HL-60 (cell line): ENCODE measurements around the gene RAB21.

ENCODE experiments used
- DNase-seq, 2 experiments: peaks; one replicate each; pipeline ENCODE4 v3.0.0-alpha.2; 2010 to 2020; ENCODE audit warnings: low read depth in 1 of 2, low spot score in 1 of 2
- H3K27ac ChIP-seq: fragments of 250-450 bp; sonication (Bioruptor Pico); replicated peaks from 2 replicates; pipeline ENCODE4 v1.5.1; 2020; ENCODE audit warnings: mild to moderate bottlenecking, moderate library complexity
- H3K27me3 ChIP-seq: fragments of 250-450 bp; sonication (Bioruptor Pico); 2 replicates; pipeline ENCODE4 v1.5.1; 2021; ENCODE audit warnings: mild to moderate bottlenecking, moderate library complexity; ENCODE audit not compliant: insufficient read depth, poor library complexity, severe bottlenecking
- H3K4me3 ChIP-seq: replicated peaks from 2 replicates; pipeline ENCODE4 v1.5.1; 2011; ENCODE audit warnings: mild to moderate bottlenecking, control low read depth, low read length; ENCODE audit not compliant: insufficient read depth
- GABPA ChIP-seq: IDR thresholded peaks from 2 replicates; pipeline ENCODE4 v1.6.1; 2012; ENCODE audit warnings: low read depth
- POLR2AphosphoS5 ChIP-seq: IDR thresholded peaks from 2 replicates; pipeline ENCODE4 v1.6.1; 2012; ENCODE audit warnings: low read depth
- SPI1 ChIP-seq: IDR thresholded peaks from 2 replicates; pipeline ENCODE4 v1.6.1; 2012; ENCODE audit warnings: low read depth, mild to moderate bottlenecking, borderline replicate concordance
- TF ChIP-seq, protein P1 (sequence below): IDR thresholded peaks from 2 replicates; pipeline ENCODE4 v1.6.1; 2012; ENCODE audit warnings: low read depth; ENCODE audit not compliant: insufficient replicate concordance
- TF ChIP-seq, protein P2 (sequence below): IDR thresholded peaks from one replicate; pipeline ENCODE4 v1.5.1; 2011; ENCODE audit warnings: low read length, control low read depth, inconsistent platforms; ENCODE audit not compliant: insufficient read depth

Gene RAB21

DNA sequence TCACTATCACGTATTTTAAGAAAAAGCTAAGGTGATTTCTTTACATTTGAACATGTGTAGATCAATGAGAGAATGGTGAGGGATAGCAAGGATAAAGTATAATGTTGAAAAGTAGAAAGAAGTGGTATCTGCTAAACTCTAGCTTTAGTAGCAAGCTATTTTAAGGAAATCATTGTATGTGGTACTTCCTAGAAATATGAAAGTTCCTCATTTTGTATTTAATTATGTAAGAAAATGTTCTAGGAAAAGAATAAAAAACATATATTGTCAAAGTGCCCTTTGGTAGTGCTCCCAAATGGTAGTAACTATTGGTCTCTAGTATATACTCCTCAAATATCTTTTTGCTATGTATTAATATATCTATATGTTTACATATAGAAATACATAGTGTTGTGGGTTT lies 35.7 kb downstream of the RAB21 start:
- DNase-seq = no peak
- TF ChIP-seq SPI1 = peak; percentile 5; the same call in 1 of the 2 replicates
- TF ChIP-seq, protein P1, sequence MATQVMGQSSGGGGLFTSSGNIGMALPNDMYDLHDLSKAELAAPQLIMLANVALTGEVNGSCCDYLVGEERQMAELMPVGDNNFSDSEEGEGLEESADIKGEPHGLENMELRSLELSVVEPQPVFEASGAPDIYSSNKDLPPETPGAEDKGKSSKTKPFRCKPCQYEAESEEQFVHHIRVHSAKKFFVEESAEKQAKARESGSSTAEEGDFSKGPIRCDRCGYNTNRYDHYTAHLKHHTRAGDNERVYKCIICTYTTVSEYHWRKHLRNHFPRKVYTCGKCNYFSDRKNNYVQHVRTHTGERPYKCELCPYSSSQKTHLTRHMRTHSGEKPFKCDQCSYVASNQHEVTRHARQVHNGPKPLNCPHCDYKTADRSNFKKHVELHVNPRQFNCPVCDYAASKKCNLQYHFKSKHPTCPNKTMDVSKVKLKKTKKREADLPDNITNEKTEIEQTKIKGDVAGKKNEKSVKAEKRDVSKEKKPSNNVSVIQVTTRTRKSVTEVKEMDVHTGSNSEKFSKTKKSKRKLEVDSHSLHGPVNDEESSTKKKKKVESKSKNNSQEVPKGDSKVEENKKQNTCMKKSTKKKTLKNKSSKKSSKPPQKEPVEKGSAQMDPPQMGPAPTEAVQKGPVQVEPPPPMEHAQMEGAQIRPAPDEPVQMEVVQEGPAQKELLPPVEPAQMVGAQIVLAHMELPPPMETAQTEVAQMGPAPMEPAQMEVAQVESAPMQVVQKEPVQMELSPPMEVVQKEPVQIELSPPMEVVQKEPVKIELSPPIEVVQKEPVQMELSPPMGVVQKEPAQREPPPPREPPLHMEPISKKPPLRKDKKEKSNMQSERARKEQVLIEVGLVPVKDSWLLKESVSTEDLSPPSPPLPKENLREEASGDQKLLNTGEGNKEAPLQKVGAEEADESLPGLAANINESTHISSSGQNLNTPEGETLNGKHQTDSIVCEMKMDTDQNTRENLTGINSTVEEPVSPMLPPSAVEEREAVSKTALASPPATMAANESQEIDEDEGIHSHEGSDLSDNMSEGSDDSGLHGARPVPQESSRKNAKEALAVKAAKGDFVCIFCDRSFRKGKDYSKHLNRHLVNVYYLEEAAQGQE = no peak
- no peak for TF ChIP-seq GABPA
- no peak overlapping the region for H3K4me3 ChIP-seq
- no peaks in the 10 kb centered on the region for H3K27me3 ChIP-seq
- H3K27ac ChIP-seq = no peak overlapping the region

DNA sequence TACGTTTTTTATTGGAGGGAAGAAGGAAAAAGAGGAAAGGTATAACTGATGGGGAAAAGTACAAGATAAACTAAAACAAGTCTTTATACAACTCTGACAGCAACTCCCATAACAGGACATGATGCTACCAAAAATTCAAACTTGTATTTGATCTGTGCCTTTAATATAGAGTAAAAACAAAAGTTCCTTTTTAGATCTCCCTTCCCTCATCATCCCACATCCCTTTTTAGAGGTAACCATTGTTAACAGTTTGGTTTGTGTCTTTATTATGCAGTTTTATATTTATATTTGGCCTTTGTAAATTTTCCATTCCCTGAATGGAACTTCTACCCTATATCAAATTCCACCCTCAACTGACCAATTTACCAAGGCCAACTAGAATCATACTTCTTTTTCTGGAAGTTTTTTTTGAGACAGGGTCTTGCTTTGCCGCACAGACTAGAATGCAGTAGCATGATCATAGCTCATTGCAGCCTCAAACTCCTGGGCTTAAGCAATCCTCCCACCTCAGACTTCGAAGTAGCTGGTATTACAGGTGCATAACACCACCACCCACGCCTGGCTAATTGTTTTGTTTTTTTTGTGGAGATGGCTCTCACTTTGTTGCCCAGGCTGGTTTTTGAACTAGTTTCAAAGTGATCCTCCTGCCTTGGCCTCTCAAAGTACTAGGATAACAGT lies 36.9 kb downstream of the RAB21 start:
- TF ChIP-seq SPI1 (no peak), POLR2AphosphoS5 (no peak), GABPA (no peak)
- TF ChIP-seq, protein P2, sequence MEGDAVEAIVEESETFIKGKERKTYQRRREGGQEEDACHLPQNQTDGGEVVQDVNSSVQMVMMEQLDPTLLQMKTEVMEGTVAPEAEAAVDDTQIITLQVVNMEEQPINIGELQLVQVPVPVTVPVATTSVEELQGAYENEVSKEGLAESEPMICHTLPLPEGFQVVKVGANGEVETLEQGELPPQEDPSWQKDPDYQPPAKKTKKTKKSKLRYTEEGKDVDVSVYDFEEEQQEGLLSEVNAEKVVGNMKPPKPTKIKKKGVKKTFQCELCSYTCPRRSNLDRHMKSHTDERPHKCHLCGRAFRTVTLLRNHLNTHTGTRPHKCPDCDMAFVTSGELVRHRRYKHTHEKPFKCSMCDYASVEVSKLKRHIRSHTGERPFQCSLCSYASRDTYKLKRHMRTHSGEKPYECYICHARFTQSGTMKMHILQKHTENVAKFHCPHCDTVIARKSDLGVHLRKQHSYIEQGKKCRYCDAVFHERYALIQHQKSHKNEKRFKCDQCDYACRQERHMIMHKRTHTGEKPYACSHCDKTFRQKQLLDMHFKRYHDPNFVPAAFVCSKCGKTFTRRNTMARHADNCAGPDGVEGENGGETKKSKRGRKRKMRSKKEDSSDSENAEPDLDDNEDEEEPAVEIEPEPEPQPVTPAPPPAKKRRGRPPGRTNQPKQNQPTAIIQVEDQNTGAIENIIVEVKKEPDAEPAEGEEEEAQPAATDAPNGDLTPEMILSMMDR = no peak
- TF ChIP-seq, protein P1 = no peak
- no peaks in the 10 kb centered on the region for H3K27me3 ChIP-seq

DNA sequence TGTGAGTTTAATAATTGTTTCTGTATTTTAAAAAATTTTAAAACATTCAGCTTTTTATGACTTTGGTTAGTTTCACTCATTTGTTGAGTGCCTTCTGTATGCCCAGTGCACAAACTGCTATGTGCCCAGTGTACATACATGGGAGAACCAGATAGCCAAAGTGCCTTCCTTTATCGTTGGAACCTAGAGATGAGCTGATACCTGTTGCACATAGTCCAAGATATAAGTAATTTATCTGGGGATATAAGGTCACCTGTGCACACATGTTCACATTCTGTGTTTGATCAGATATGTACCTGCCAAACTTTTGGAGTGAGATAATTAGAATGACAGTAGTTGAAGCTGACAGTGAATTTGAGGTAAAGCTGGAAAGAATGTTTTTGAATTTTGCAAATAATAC lies 37.9 kb downstream of the RAB21 start:
- no peaks in the 10 kb centered on the region for H3K27me3 ChIP-seq
- no peak for DNase-seq

More for the DNA sequence above, 36.9 kb downstream of the RAB21 start:
- H3K4me3 ChIP-seq = no peak overlapping the region
- H3K27ac ChIP-seq = no peak overlapping the region
- no peak for DNase-seq

More for the DNA sequence above, 37.9 kb downstream of the RAB21 start:
- TF ChIP-seq, protein P2 = no peak
- TF ChIP-seq SPI1 (no peak), GABPA (no peak), POLR2AphosphoS5 (no peak)
- TF ChIP-seq, protein P1 = no peak
- H3K4me3 ChIP-seq = no peak overlapping the region
- H3K27ac ChIP-seq = no peak overlapping the region
